ENCODE data around the gene LPAR3. TPM values are rescaled to one million over a fixed set of nuclear protein-coding genes. Genes with fewer than 3 reads are reported as not detected.

Gene LPAR3
- total RNA-seq, 1 experiment from 2014 or later, result 9.8 TPM

GRCh38 chr1:84771895-84772294 lies 121.1 kb downstream of the LPAR3 start:
- ATAC-seq (no peak), DNase-seq (no peak)
- H3K9ac ChIP-seq (ENCODE audit: low read length), result no peak overlapping the region
- peaks cover 11% of the 10 kb centered on the region for H3F3A ChIP-seq (ENCODE audit: low read length, unreplicated experiment)
- intact Hi-C loops (cut with micrococcal nuclease), result loop anchor here (1.0 to 10.0 kb wide), 5 partner anchors 15 to 867 kb away; partner anchors contain the start of gene PRKACB
- H3K9me3 ChIP-seq (ENCODE audit: low read length), result no peaks in the 10 kb centered on the region
- no peak overlapping the region for H3K4me2 ChIP-seq (ENCODE audit: low read length)
- H3K36me3 ChIP-seq (ENCODE audit: low read depth, low read length), result no peaks in the 10 kb centered on the region
- H2AFZ ChIP-seq (ENCODE audit: low read length), result no peak overlapping the region
- TF ChIP-seq EZH2phosphoT487 (IDR thresholded peaks at IDR 0.05; ENCODE audit: borderline replicate concordance, low read length) (no peak), CTCF (conservative IDR thresholded peaks at IDR 0.05; ENCODE audit: low read depth, low read length) (no peak), EZH2 (IDR thresholded peaks at IDR 0.05; ENCODE audit: low read length, unreplicated experiment) (no peak)
- no peaks in the 10 kb centered on the region for H3K9me2 ChIP-seq (replicated peaks; ENCODE audit: low read length)
- no peaks in the 10 kb centered on the region for H3K79me2 ChIP-seq (ENCODE audit: low read length)
- H3K4me1 ChIP-seq (ENCODE audit: insufficient read depth, low read length), result peaks cover 43% of the 10 kb centered on the region
- POLR2A ChIA-PET (ENCODE audit: unreplicated experiment), result no interaction called here
- CTCF ChIA-PET, result interaction anchor here (0.6 kb wide), 3 partner anchors 152 to 644 kb away, joined by 3 read pairs; partner anchors contain the start of gene PRKACB
- H3K27ac ChIP-seq (ENCODE audit: low read length), result no peak overlapping the region
- H4K20me1 ChIP-seq (ENCODE audit: low read length), result no peaks in the 10 kb centered on the region
- BruUV-seq (replicated peaks), result no TSS peak
- H3K27me3 ChIP-seq (ENCODE audit: low read length), result no peaks in the 10 kb centered on the region
- no peak overlapping the region for H3K4me3 ChIP-seq (ENCODE audit: low read length)

- Histone ChIP-seq H3K36me3 (ENCODE audit: low read depth, low read length) (no peaks in the 10 kb centered on the region), H3K27ac (ENCODE audit: low read length) (no peak overlapping the region), H3K9ac (ENCODE audit: low read length) (no peak overlapping the region), H3K4me3 (ENCODE audit: low read length) (no peak overlapping the region), H3K79me2 (ENCODE audit: low read length) (no peaks in the 10 kb centered on the region), H4K20me1 (ENCODE audit: low read length) (no peaks in the 10 kb centered on the region), H3F3A (ENCODE audit: low read length, unreplicated experiment) (peaks cover 1% of the 10 kb centered on the region), H3K4me2 (ENCODE audit: low read length) (no peak overlapping the region), H3K9me3 (ENCODE audit: low read length) (no peaks in the 10 kb centered on the region), H3K9me2 (replicated peaks; ENCODE audit: low read length) (no peaks in the 10 kb centered on the region), H2AFZ (ENCODE audit: low read length) (no peak overlapping the region), H3K4me1 (ENCODE audit: insufficient read depth, low read length) (peaks cover 31% of the 10 kb centered on the region), H3K27me3 (ENCODE audit: low read length) (no peaks in the 10 kb centered on the region)
- DNase-seq (no peak), ATAC-seq (no peak)
- ChIA-PET CTCF (no interaction called here), POLR2A (ENCODE audit: unreplicated experiment) (no interaction called here)
- intact Hi-C loops (cut with micrococcal nuclease), result loop anchor here (5.0 to 10.0 kb wide), 2 partner anchors 628 to 866 kb away; partner anchors contain the start of gene PRKACB
- TF ChIP-seq EZH2 (IDR thresholded peaks at IDR 0.05; ENCODE audit: low read length, unreplicated experiment) (no peak), CTCF (conservative IDR thresholded peaks at IDR 0.05; ENCODE audit: low read depth, low read length) (no peak), EZH2phosphoT487 (IDR thresholded peaks at IDR 0.05; ENCODE audit: borderline replicate concordance, low read length) (no peak)
- no TSS peak for BruUV-seq (replicated peaks)
These were observed 122.5 kb downstream of the LPAR3 start for GRCh38 chr1:84770481-84770880.

- ATAC-seq (no peak), DNase-seq (no peak)
- Histone ChIP-seq H4K20me1 (ENCODE audit: low read length) (no peaks in the 10 kb centered on the region), H3K9me3 (ENCODE audit: low read length) (no peaks in the 10 kb centered on the region), H3F3A (ENCODE audit: low read length, unreplicated experiment) (no peaks in the 10 kb centered on the region), H3K79me2 (ENCODE audit: low read length) (no peaks in the 10 kb centered on the region), H3K9ac (ENCODE audit: low read length) (no peak overlapping the region), H3K27ac (ENCODE audit: low read length) (no peak overlapping the region), H3K4me3 (ENCODE audit: low read length) (no peak overlapping the region), H3K9me2 (replicated peaks; ENCODE audit: low read length) (no peaks in the 10 kb centered on the region), H3K4me1 (ENCODE audit: insufficient read depth, low read length) (peaks cover 23% of the 10 kb centered on the region), H3K27me3 (ENCODE audit: low read length) (no peaks in the 10 kb centered on the region), H2AFZ (ENCODE audit: low read length) (no peak overlapping the region), H3K36me3 (ENCODE audit: low read depth, low read length) (no peaks in the 10 kb centered on the region), H3K4me2 (ENCODE audit: low read length) (no peak overlapping the region)
- CTCF ChIA-PET, result no interaction called here
- intact Hi-C loops (cut with micrococcal nuclease), result loop anchor here (5.0 to 10.0 kb wide), 2 partner anchors 627 to 865 kb away; partner anchors contain the start of gene PRKACB
- POLR2A ChIA-PET (ENCODE audit: unreplicated experiment), result no interaction called here
- BruUV-seq (replicated peaks), result no TSS peak
- TF ChIP-seq EZH2 (IDR thresholded peaks at IDR 0.05; ENCODE audit: low read length, unreplicated experiment), result no peak
- TF ChIP-seq CTCF (conservative IDR thresholded peaks at IDR 0.05; ENCODE audit: low read depth, low read length), result no peak
- TF ChIP-seq EZH2phosphoT487 (IDR thresholded peaks at IDR 0.05; ENCODE audit: borderline replicate concordance, low read length), result no peak
These were observed 123.4 kb downstream of the LPAR3 start for GRCh38 chr1:84769636-84770035.

Measured in PC-3 (cell line).